Ishikawa (cell line): Measurements from ENCODE around the gene SCAPER.

Experiments used
- CEBPB ChIP-seq: IDR thresholded peaks from 2 replicates; pipeline ENCODE4 v1.6.1; 2012
- CREB1 ChIP-seq: IDR thresholded peaks from 2 replicates; pipeline ENCODE4 v1.6.1; 2012; ENCODE audit warnings: low read depth
- EP300 ChIP-seq: IDR thresholded peaks from 2 replicates; pipeline ENCODE4 v1.6.1; 2012; ENCODE audit warnings: borderline replicate concordance
- FOXM1 ChIP-seq: IDR thresholded peaks from 2 replicates; pipeline ENCODE4 v1.6.1; 2012; ENCODE audit warnings: low read depth, borderline replicate concordance
- NFIC ChIP-seq: IDR thresholded peaks from 2 replicates; pipeline ENCODE4 v1.6.1; 2012
- RAD21 ChIP-seq: IDR thresholded peaks from 2 replicates; pipeline ENCODE4 v1.6.1; 2012; ENCODE audit warnings: low read depth
- TAF1 ChIP-seq: IDR thresholded peaks from 2 replicates; pipeline ENCODE4 v1.6.1; 2012; ENCODE audit warnings: low read depth, mild to moderate bottlenecking
- TCF12 ChIP-seq: IDR thresholded peaks from 2 replicates; pipeline ENCODE4 v1.6.1; 2012; ENCODE audit warnings: low read depth
- TEAD4 ChIP-seq: IDR thresholded peaks from 2 replicates; pipeline ENCODE4 v1.6.1; 2012
- YY1 ChIP-seq: IDR thresholded peaks from 2 replicates; pipeline ENCODE4 v1.6.1; 2012; ENCODE audit warnings: low read depth
- ZBTB7A ChIP-seq: IDR thresholded peaks from 2 replicates; pipeline ENCODE4 v1.6.1; 2012; ENCODE audit warnings: low read depth
- TF ChIP-seq, protein P1 (sequence below): IDR thresholded peaks from 2 replicates; pipeline ENCODE4 v1.6.1; 2012
- TF ChIP-seq, protein P2 (sequence below): IDR thresholded peaks from 2 replicates; pipeline ENCODE4 v1.6.1; 2012; ENCODE audit warnings: low read depth, mild to moderate bottlenecking
- TF ChIP-seq, protein P3 (sequence below): IDR thresholded peaks from 2 replicates; pipeline ENCODE4 v1.6.1; 2012

DNA sequence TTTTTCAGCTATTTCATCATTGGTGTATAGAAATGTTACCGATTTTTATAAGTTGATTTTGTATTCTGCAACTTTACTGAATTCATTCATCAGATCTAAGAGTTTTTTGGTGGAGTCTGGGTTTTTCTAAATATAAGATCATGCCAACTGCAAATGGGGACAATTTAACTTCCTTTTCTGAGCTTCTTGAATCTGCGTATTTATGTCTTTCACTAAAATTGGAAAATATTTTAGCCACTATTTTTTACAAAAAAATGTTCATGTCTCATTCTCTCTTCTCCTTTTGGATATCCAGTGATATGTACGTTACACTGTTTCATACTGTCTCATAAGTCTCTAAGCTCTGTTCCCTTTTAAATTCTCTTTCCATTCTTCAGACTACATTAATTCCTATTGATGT is 444.8 kb downstream of the SCAPER start:
- TF ChIP-seq NFIC (no peak), EP300 (no peak), RAD21 (no peak), TEAD4 (no peak), TAF1 (no peak), TCF12 (no peak), YY1 (no peak), CEBPB (no peak), ZBTB7A (no peak), FOXM1 (no peak), CREB1 (no peak)
- TF ChIP-seq, protein P1, sequence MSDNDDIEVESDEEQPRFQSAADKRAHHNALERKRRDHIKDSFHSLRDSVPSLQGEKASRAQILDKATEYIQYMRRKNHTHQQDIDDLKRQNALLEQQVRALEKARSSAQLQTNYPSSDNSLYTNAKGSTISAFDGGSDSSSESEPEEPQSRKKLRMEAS = no peak
- TF ChIP-seq, protein P2, sequence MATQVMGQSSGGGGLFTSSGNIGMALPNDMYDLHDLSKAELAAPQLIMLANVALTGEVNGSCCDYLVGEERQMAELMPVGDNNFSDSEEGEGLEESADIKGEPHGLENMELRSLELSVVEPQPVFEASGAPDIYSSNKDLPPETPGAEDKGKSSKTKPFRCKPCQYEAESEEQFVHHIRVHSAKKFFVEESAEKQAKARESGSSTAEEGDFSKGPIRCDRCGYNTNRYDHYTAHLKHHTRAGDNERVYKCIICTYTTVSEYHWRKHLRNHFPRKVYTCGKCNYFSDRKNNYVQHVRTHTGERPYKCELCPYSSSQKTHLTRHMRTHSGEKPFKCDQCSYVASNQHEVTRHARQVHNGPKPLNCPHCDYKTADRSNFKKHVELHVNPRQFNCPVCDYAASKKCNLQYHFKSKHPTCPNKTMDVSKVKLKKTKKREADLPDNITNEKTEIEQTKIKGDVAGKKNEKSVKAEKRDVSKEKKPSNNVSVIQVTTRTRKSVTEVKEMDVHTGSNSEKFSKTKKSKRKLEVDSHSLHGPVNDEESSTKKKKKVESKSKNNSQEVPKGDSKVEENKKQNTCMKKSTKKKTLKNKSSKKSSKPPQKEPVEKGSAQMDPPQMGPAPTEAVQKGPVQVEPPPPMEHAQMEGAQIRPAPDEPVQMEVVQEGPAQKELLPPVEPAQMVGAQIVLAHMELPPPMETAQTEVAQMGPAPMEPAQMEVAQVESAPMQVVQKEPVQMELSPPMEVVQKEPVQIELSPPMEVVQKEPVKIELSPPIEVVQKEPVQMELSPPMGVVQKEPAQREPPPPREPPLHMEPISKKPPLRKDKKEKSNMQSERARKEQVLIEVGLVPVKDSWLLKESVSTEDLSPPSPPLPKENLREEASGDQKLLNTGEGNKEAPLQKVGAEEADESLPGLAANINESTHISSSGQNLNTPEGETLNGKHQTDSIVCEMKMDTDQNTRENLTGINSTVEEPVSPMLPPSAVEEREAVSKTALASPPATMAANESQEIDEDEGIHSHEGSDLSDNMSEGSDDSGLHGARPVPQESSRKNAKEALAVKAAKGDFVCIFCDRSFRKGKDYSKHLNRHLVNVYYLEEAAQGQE = no peak
- TF ChIP-seq, protein P3, sequence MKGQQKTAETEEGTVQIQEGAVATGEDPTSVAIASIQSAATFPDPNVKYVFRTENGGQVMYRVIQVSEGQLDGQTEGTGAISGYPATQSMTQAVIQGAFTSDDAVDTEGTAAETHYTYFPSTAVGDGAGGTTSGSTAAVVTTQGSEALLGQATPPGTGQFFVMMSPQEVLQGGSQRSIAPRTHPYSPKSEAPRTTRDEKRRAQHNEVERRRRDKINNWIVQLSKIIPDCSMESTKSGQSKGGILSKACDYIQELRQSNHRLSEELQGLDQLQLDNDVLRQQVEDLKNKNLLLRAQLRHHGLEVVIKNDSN = no peak
